SK-N-MC (cell line): ENCODE measurements around the gene IFITM2.

ENCODE experiments used
- EZH2 ChIP-seq: fragments of 200-600 bp; sonication (generic); IDR thresholded peaks from one replicate; pipeline ENCODE4 v1.6.1; 2017; ENCODE audit warnings: antibody characterized with exemption
- FOXP2 ChIP-seq: optimal IDR thresholded peaks from 2 replicates; pipeline ENCODE3; 2011; ENCODE audit warnings: mild to moderate bottlenecking, moderate library complexity; ENCODE audit not compliant: insufficient read depth; ENCODE audit errors: extremely low read length, control extremely low read depth
- POLR2AphosphoS5 ChIP-seq: IDR thresholded peaks from 2 replicates; pipeline ENCODE4 v1.6.1; 2012; ENCODE audit warnings: mild to moderate bottlenecking, low read depth, low read length, borderline replicate concordance

- no peak for TF ChIP-seq POLR2AphosphoS5
- TF ChIP-seq EZH2, result no peak
- TF ChIP-seq FOXP2, result no peak
These were observed 808 bp upstream of the IFITM2 start for GRCh38 chr11:306645-307371.
